ENCODE data around the gene PILRA.
A peak's percentile ranks its signal among the peaks of the same experiment; 100 is the strongest.
"Not testable (repeated sequence)": the region's sequence is repeated elsewhere in the genome, so short reads cannot be mapped to it uniquely, and the experiment has no call there.

The PILRA gene

GRCh38 chr7:100373261-100373831 is at the start of gene PILRA:
Gene PILRA, plus strand, starts transcription at chr7:100373487. Its CDS starts 170 bp downstream, at chr7:100373657.
- no peak for FAIRE-seq

DNA sequence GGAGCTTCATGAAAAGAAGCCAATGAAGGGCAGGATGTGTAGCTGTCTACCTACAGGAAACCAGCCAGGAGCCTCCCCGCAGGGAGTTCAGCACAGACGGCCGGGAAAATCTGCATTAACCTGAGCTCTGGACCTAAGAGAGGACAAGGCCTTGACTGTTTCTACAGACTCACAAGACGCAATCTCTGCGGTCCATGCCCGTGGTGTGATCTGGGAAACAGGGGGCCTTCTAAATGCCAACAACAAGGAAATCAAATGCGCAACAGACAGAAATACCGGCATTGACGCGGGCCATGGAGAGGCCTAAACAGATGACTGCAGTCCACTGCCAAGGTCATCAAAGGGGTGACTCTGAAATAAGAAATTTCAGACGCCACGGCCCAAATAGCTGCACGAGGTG is 49.1 kb upstream of the PILRA start:
- not testable (repeated sequence) for FAIRE-seq

DNA sequence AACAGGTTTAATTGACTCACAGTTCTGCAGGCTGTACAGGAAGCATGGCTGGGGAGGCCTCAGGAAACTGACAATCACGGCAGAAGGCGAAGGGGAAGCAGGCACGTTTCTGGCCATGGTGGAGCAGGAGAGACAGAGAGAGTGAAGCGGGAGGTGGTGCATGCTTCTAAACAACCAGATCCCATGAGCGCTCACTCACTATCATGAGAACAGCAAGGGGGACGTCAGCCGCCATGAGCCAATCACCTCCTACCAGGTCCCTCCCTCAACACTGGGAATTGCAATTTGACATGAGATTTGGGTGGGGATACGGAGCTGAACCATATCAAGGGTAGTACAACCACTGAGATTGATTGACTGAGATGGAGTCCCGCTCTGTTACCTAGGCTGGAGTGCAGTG is 47.6 kb upstream of the PILRA start:
- not testable (repeated sequence) for FAIRE-seq

DNA sequence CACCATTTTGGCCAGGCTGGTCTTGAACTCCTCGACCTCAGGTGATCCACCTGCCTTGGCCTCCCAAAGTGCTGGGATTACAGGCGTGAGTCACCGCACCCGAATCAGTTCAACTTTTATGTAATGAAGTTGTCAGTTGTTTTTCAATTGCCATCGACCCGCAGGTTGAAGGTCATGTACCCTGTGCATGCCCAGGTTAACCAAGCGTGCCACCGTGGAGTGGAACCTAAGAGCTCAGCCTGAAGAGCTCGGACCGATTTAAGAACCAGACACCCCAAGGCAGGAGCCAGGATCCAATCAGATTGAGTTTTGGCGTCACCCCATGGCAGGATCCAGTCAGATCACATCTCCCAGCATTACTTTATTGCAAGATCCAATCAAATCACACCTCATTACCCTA is 46.4 kb upstream of the PILRA start:
- not testable (repeated sequence) for FAIRE-seq

GRCh38 chr7:100335566-100336466 is 37.5 kb upstream of the PILRA start:
- peak; percentile 56 for FAIRE-seq

GRCh38 chr7:100338083-100338696 is 35.1 kb upstream of the PILRA start:
- not testable (repeated sequence) for FAIRE-seq

DNA sequence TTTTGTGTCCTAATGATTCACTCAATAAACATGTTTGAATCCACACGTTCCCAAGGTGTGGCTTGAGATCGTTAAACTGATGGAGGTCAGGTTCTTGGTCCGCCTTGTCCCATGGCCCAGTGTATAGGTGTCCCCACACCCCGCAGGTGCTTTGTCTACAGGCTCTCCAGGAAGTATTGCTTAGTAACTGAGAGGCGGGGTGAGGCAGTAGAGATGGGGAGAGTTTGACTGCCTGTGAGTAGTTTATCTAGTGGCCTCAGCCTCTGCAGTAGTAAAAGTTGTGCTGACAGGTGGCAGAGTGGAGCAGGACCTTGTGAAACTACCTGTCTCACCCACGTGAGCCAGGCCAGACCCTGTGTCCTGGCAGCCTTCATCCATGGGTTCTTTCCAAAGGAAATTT is 32.0 kb upstream of the PILRA start:
- not testable (repeated sequence) for FAIRE-seq

GRCh38 chr7:100342765-100343164 is 30.5 kb upstream of the PILRA start:
- FAIRE-seq: no peak

DNA sequence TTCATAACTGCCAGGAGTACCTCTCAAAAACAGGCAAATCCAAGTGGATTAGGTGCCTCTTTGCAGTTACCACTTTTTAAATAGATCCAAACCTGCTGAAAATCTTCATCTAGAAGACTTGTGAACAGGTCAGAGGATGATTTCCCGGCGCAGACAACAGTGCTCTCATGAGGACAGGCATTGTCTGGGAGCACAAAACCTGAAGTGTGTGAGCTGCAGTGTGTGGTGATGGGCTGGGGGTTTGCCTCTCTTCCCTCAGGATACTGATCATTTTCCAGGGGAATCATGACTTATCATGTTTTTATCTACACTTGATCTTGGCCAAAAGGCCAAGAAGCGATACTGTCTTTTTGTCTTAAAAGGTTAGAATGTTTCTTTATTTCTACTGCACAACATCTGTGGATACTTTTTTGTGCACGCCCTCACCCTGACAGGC is 29.1 kb upstream of the PILRA start:
- not testable (repeated sequence) for FAIRE-seq

GRCh38 chr7:100344560-100345287 is 28.6 kb upstream of the PILRA start:
- FAIRE-seq: not testable (repeated sequence)

GRCh38 chr7:100345288-100345672 is 28.0 kb upstream of the PILRA start:
- not testable (repeated sequence) for FAIRE-seq

- FAIRE-seq: no peak
Measured at GRCh38 chr7:100346921-100347320, 26.4 kb upstream of the PILRA start.

- FAIRE-seq: no peak
Measured at GRCh38 chr7:100348805-100349204, 24.5 kb upstream of the PILRA start.

DNA sequence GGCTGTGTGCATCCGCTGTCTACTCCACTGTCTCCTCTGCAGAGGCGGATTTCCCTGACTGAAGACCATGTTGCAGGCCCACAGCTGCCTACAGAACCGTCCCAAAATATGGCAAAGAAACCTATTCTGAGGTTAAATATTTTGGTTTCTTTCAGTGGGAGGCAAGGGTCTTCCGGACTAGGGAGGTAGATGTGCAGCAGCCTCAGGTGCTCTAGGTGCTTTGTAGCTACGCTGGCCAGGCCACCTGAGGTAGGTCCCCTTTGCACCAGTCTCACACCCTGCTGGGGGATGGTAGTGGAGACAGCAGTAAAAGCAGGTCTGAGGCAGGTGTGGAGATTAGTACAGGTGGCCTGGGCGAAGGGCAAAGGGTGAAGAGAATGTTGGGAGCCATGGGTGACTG is 23.5 kb upstream of the PILRA start:
- no peak for FAIRE-seq

- FAIRE-seq: no peak
Measured at GRCh38 chr7:100351657-100352058, 21.6 kb upstream of the PILRA start.

GRCh38 chr7:100352230-100352781 is 21.0 kb upstream of the PILRA start:
- FAIRE-seq: not testable (repeated sequence)

- FAIRE-seq: no peak
Measured at GRCh38 chr7:100352984-100353684, 20.2 kb upstream of the PILRA start.

- FAIRE-seq: no peak
Measured at GRCh38 chr7:100353685-100354330, 19.5 kb upstream of the PILRA start.

- no peak for FAIRE-seq
Measured at GRCh38 chr7:100356416-100357068, 16.7 kb upstream of the PILRA start.

- no peak for FAIRE-seq
Measured at GRCh38 chr7:100357131-100357561, 16.1 kb upstream of the PILRA start.
